ENCODE results near the gene DAP.

Gene DAP

GRCh38 chr5:10753178-10753577 is 7.9 kb downstream of the DAP start:
- DNase-seq (ENCODE audit: low read depth) = no peak
- no peak overlapping the region for H3K4me3 ChIP-seq (ENCODE audit: low read depth, low read length)
- TF ChIP-seq CTCF (IDR thresholded peaks at IDR 0.05; ENCODE audit: insufficient read depth, low read depth, low read length, missing control alignments) = no peak

GRCh38 chr5:10752451-10752850 is 8.6 kb downstream of the DAP start:
- no peak overlapping the region for H3K4me3 ChIP-seq (ENCODE audit: low read depth, low read length)
- TF ChIP-seq CTCF (IDR thresholded peaks at IDR 0.05; ENCODE audit: insufficient read depth, low read depth, low read length, missing control alignments) = no peak
- no peak for DNase-seq (ENCODE audit: low read depth)

- no peak for DNase-seq (ENCODE audit: low read depth)
- H3K4me3 ChIP-seq (ENCODE audit: low read depth, low read length) = no peak overlapping the region
- no peak for TF ChIP-seq CTCF (IDR thresholded peaks at IDR 0.05; ENCODE audit: insufficient read depth, low read depth, low read length, missing control alignments)
Observed at GRCh38 chr5:10750909-10751308, 10.1 kb downstream of the DAP start.

- no peak for DNase-seq (ENCODE audit: low read depth)
- no peak for TF ChIP-seq CTCF (IDR thresholded peaks at IDR 0.05; ENCODE audit: insufficient read depth, low read depth, low read length, missing control alignments)
- H3K4me3 ChIP-seq (ENCODE audit: low read depth, low read length) = no peak overlapping the region
Observed at GRCh38 chr5:10747678-10748622, 13.1 kb downstream of the DAP start.

- DNase-seq (ENCODE audit: low read depth) = no peak
- TF ChIP-seq CTCF (IDR thresholded peaks at IDR 0.05; ENCODE audit: insufficient read depth, low read depth, low read length, missing control alignments) = no peak
Observed at GRCh38 chr5:10746711-10747110, 14.3 kb downstream of the DAP start.

GRCh38 chr5:10745133-10745532 is 15.9 kb downstream of the DAP start:
- TF ChIP-seq CTCF (IDR thresholded peaks at IDR 0.05; ENCODE audit: insufficient read depth, low read depth, low read length, missing control alignments) = no peak
- DNase-seq (ENCODE audit: low read depth) = no peak
- H3K4me3 ChIP-seq (ENCODE audit: low read depth, low read length) = no peak overlapping the region

More at GRCh38 chr5:10746711-10747110, 14.3 kb downstream of the DAP start:
- no peak overlapping the region for H3K4me3 ChIP-seq (ENCODE audit: low read depth, low read length)

Measured in GM12865 (cell line).